HEK293 (cell line): ENCODE results near the gene CAD.

Source experiments
- CTCF ChIP-seq: fragments of 450-650 bp; formaldehyde crosslinking; IDR thresholded peaks from 2 replicates; pipeline ENCODE4 v1.5.1; 2016; ENCODE audit warnings: missing biosample characterization, missing genetic modification characterization
- REST ChIP-seq: fragments of 450-650 bp; formaldehyde crosslinking; IDR thresholded peaks from 2 replicates; pipeline ENCODE4 v1.5.1; 2016; ENCODE audit warnings: missing biosample characterization, missing genetic modification characterization
- TCF7L2 ChIP-seq: IDR thresholded peaks from 2 replicates; pipeline ENCODE4 v1.6.1; 2011; ENCODE audit warnings: low read depth, mild to moderate bottlenecking, inconsistent platforms, low read length, moderate library complexity, borderline replicate concordance
- ZBTB26 ChIP-seq: fragments of 450-650 bp; formaldehyde crosslinking; optimal IDR thresholded peaks from 2 replicates; pipeline ENCODE3; 2016; ENCODE audit warnings: missing biosample characterization, mild to moderate bottlenecking, missing genetic modification characterization
- ZNF138 ChIP-seq: fragments of 450-650 bp; formaldehyde crosslinking; IDR thresholded peaks from 2 replicates; pipeline ENCODE4 v1.5.1; 2016; ENCODE audit warnings: missing biosample characterization, missing genetic modification characterization, borderline replicate concordance
- ZNF585B ChIP-seq: fragments of 450-650 bp; formaldehyde crosslinking; IDR thresholded peaks from 2 replicates; pipeline ENCODE4 v1.5.1; 2016; ENCODE audit warnings: missing biosample characterization, missing genetic modification characterization
- ZNF639 ChIP-seq: fragments of 450-650 bp; formaldehyde crosslinking; IDR thresholded peaks from 2 replicates; pipeline ENCODE4 v1.5.1; 2016; ENCODE audit warnings: missing biosample characterization, missing genetic modification characterization
- ZNF704 ChIP-seq: fragments of 450-650 bp; formaldehyde crosslinking; IDR thresholded peaks from 2 replicates; pipeline ENCODE4 v1.5.1; 2016; ENCODE audit warnings: missing biosample characterization, missing genetic modification characterization

GRCh38 chr2:27191070-27191829 lies 25.9 kb upstream of the CAD start:
- TF ChIP-seq ZNF639 (tag by site-specific recombination) (no peak), REST (no peak), ZNF704 (tag by site-specific recombination) (no peak), CTCF (peak; percentile 56; the same call in 1 of the 2 replicates), ZNF138 (no peak), ZBTB26 (tag by site-specific recombination) (no peak), TCF7L2 (no peak), ZNF585B (no peak)
